CD4-positive, alpha-beta T cell treated with Interleukin-15 for 4 hours (primary cell): ENCODE measurements around the gene MVB12A.

Experiments
- DNase-seq: peaks from one replicate; pipeline ENCODE4 v3.0.0-alpha.2; 2020; ENCODE audit warnings: low spot score

Gene MVB12A

DNA sequence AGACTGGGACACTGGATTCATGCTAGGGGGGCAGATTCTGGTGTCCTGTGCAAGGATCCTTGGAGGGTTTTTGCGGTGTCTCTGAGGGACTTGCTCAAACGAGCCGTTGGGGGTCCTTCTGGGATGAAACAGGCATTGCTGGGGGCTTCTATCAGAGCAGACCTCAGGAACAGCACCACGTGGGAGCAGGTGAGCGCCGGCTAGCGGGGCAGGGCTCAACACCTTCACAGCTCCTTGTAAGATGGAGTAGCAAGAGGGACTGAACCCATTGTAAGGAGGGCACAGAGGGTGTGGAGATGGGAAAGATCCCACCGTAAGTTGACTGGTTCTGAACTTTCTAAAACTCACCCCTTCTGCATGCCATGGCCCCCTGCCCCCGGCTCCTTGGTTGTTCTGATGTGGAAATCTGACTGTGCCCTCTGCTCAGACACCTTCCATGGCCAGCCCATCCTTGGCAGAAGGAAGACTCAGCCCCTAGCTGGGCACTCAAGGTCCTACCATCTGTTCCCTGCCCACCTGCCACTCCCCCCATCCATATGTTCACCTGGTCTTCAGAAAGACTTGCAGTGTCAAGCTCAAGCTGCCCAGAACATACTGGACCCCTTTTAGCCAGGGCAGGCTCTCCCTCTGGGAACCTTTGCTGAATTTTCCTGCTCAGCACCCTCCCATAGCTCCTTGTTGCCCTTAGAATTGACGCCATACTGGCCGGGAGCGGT is 51.7 kb downstream of the MVB12A start:
- no peak for DNase-seq

DNA sequence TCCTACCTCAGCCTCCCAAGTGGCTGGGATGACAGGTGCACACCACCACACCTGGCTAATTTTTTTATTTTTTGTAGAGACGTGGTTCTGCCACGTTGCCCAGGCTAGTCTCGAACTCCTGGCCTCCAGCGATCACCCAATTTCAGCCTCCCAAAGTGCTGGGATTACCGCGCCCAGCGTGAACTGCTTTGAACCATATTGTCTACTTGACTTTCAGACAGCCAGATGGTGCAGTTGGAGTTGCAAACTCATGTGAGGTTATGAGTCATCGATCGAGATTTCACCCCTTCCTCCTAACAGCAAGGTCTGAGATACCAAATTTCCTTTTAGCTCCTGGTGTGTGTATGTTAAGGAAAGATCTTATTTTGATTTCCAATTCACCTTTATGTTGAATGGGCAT is 53.2 kb downstream of the MVB12A start:
- DNase-seq = peak; percentile 9
